Brain microvascular endothelial cell (primary cell): ENCODE results near the gene VGLL4.
A peak's percentile ranks its signal among the peaks of the same experiment; 100 is the strongest.

Experiments used
- DNase-seq: peaks from one replicate; pipeline ENCODE4 v3.0.0-alpha.2; 2020
- H3K27ac ChIP-seq: fragments of 250-450 bp; sonication (Bioruptor Pico); 2 replicates; pipeline ENCODE4 v1.5.1; 2020; ENCODE audit warnings: mild to moderate bottlenecking, moderate library complexity
- H3K27me3 ChIP-seq: fragments of 250-450 bp; sonication (Bioruptor Pico); replicated peaks from 2 replicates; pipeline ENCODE4 v1.5.1; 2020; ENCODE audit warnings: mild to moderate bottlenecking
- H3K36me3 ChIP-seq: fragments of 250-450 bp; sonication (Bioruptor Pico); replicated peaks from 2 replicates; pipeline ENCODE4 v1.5.1; 2020; ENCODE audit warnings: mild to moderate bottlenecking
- H3K4me3 ChIP-seq: 2 replicates; pipeline ENCODE4 v1.5.1; 2011; ENCODE audit warnings: low read depth, mild to moderate bottlenecking, control low read depth, low read length, moderate library complexity
- in situ Hi-C: cut with HindIII; loops from 2 replicates; pipeline ENCODE4 v1.10.0; 2017; ENCODE audit warnings: low sequenced_read_pairs, low pct_ligation_motif_present
- TF ChIP-seq, protein P1 (sequence below): IDR thresholded peaks from 2 replicates; pipeline ENCODE4 v1.5.1; 2011; ENCODE audit warnings: low read depth, mild to moderate bottlenecking, moderate library complexity, low read length, control low read depth, inconsistent platforms; ENCODE audit errors: missing control alignments

The VGLL4 gene

DNA sequence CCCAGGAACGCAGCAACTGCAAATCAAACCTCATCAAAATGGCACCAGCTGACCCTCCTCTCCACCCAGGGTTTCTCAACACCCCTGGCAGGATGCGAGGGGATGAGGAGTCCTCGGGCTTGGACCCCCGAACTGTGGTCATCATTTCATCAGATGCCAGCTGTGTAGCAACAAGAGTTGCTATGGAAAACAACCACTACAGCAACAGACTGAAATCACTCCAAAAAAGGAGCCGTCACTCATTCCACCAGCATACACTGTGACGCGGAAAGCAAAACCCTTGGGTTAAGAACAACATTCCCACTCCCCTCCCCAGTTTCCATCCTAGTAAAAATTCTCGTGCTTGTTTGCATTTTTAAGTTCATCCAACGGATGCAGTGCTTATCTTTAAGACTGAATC lies 40.1 kb downstream of the VGLL4 start:
- in situ Hi-C loops: no loop called here
- H3K27ac ChIP-seq: peak overlapping the region; percentile 98
- no peaks in the 10 kb centered on the region for H3K27me3 ChIP-seq
- peak; percentile 97 for DNase-seq
- H3K36me3 ChIP-seq: peaks cover 16% of the 10 kb centered on the region
- H3K4me3 ChIP-seq: no peak overlapping the region
- TF ChIP-seq, protein P1, sequence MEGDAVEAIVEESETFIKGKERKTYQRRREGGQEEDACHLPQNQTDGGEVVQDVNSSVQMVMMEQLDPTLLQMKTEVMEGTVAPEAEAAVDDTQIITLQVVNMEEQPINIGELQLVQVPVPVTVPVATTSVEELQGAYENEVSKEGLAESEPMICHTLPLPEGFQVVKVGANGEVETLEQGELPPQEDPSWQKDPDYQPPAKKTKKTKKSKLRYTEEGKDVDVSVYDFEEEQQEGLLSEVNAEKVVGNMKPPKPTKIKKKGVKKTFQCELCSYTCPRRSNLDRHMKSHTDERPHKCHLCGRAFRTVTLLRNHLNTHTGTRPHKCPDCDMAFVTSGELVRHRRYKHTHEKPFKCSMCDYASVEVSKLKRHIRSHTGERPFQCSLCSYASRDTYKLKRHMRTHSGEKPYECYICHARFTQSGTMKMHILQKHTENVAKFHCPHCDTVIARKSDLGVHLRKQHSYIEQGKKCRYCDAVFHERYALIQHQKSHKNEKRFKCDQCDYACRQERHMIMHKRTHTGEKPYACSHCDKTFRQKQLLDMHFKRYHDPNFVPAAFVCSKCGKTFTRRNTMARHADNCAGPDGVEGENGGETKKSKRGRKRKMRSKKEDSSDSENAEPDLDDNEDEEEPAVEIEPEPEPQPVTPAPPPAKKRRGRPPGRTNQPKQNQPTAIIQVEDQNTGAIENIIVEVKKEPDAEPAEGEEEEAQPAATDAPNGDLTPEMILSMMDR: no peak

DNA sequence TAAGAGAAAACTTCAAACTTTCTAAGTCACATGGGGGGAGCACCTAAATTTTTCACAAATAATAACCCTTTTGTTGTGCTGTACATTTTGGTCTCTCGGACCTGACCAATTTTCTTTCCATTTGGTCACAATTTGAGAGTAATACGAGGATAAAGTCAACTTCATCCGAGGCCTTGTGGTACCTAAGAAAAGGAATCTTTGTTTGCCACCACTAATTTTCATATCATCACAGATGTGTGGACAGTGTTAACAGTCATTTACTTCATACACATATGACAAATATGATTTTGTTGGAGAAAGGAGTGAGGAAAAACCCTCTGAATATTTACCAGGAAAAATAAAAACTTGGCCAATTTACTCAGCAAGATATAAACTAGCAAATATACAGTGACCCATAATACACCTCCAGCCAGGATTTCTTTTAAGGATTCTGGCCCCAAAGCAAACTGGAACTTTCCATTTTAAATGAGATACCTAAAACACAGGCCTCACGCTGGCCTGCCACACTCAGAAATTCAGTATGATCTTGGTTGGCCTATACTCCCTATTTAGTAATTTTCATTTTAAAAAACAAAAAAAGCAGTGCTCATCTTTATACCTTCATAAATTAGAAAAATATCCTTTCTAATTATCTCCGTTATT lies 40.7 kb downstream of the VGLL4 start:
- H3K36me3 ChIP-seq: peaks cover 16% of the 10 kb centered on the region
- no peak for DNase-seq
- TF ChIP-seq, protein P1: no peak
- peak overlapping the region; percentile 98 for H3K27ac ChIP-seq
- H3K4me3 ChIP-seq: no peak overlapping the region
- in situ Hi-C loops: no loop called here
- H3K27me3 ChIP-seq: no peaks in the 10 kb centered on the region

DNA sequence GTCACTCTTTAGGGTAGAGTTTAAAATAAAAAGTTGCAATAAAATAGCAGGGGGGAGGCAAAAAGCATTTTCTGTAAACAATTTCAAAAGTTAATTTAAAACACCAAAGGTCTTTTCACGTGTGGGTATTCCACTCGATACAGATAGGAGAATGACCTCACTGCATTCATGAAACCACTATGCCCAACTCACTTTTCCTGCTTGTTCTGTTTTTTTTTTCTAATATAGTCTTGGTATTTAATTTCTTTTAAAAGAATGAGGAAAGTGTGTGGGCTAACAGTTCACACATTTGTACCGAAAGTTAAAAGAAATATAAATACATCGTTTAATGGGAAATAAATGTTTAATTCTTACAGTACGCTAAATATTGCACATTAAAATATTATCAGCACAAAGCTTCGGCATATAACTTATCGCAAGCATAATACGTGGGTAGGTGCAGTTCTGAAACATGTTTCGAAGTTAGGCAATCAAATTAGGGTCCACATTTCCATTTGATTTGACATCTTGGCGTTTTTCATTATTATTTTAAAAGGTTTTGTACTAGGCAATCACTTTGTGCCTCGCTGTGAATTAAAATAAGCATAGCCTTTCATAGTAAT lies 41.4 kb downstream of the VGLL4 start:
- H3K4me3 ChIP-seq: no peak overlapping the region
- H3K36me3 ChIP-seq: peaks cover 16% of the 10 kb centered on the region
- H3K27ac ChIP-seq: peak overlapping the region; percentile 98
- no peaks in the 10 kb centered on the region for H3K27me3 ChIP-seq
- TF ChIP-seq, protein P1: no peak
- in situ Hi-C loops: no loop called here
- no peak for DNase-seq

DNA sequence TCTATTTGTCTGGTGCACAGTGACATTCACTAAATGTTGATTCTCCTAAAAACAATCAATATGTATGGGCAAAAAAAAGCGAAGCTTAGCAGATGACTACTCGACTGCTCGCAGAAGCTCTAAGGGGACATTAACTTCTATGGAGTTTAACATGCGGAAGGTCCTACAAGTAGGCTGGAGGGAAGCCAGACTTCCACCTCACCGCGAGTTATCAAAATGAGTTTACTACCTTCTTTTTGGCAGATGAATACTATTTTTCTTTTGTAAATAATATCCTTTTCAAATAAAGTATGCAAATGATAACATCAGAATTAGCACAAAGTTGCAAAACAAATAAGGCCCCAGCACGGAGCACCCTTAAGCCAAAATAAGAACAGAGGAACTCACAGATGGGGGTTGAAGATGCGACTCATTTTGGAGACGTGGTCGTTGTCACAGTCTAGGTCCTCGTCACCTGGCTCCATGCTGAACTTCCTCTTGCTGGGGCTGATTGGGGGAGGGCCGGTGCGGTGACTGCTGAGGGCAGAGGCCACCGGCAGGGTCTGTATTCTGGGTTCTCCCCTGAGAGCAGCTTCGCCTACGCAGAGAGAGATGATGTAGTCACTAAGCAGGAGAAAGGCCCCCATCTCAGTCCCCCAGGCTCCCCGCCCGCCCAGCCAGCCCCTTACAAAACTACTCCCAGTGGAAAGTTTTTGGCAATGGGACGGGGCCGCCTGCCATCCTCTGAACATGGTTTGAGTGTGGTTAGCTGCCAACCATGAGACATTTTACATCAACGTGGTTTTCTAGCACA lies 42.1 kb downstream of the VGLL4 start:
- peak overlapping the region; percentile 98 for H3K27ac ChIP-seq
- TF ChIP-seq, protein P1: no peak
- in situ Hi-C loops: no loop called here
- no peaks in the 10 kb centered on the region for H3K27me3 ChIP-seq
- H3K4me3 ChIP-seq: no peak overlapping the region
- H3K36me3 ChIP-seq: peaks cover 15% of the 10 kb centered on the region
- DNase-seq: peak; percentile 23

DNA sequence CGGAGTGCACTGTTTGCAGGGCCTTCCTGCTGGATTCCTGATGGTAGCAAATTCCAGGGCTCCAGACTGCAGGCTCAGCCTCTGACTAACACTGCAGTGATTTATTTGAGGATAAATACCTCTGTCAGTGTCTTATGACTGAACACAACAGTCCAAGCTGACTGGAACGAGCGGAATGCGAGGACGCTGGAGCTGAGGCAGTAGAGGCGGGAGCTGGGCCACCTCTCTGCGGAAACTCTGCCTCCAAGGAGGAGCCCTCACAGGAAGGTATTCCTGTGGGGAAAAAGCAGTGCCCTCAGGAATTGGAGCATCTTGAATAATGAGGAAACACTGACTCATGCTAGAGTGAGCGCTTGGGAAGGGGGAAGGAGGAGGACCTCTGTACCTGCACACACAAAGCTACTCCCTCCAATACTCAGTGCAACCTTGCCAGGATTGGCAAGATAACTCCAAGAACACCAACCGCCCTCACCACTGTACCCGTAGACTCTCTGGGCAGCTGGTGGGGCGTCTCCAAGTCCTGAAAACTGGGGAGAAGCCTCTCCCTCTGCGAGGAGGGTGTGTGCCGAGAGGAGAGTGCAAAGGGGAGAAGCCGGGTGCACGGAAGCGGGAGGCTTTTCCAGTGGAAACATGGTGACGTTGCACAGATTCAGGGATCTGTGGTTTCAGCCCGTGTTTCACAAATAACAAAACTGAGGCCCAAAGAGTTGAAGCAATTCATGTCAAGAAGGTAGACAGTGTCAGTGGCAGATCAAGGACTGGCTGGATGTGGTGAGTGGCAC lies 43.0 kb downstream of the VGLL4 start:
- peak overlapping the region; percentile 98 for H3K27ac ChIP-seq

More for the DNA sequence above, 43.0 kb downstream of the VGLL4 start:
- peak; percentile 98 for DNase-seq
- in situ Hi-C loops: no loop called here
- H3K4me3 ChIP-seq: no peak overlapping the region
- H3K36me3 ChIP-seq: peaks cover 7% of the 10 kb centered on the region
- H3K27me3 ChIP-seq: no peaks in the 10 kb centered on the region
- TF ChIP-seq, protein P1: no peak
